ENCODE data around the gene RREB1. TPM values are rescaled to one million over a fixed set of nuclear protein-coding genes. Genes with fewer than 3 reads are reported as not detected.
A peak's percentile ranks its signal among the peaks of the same experiment; 100 is the strongest.

RREB1 gene, protein sequence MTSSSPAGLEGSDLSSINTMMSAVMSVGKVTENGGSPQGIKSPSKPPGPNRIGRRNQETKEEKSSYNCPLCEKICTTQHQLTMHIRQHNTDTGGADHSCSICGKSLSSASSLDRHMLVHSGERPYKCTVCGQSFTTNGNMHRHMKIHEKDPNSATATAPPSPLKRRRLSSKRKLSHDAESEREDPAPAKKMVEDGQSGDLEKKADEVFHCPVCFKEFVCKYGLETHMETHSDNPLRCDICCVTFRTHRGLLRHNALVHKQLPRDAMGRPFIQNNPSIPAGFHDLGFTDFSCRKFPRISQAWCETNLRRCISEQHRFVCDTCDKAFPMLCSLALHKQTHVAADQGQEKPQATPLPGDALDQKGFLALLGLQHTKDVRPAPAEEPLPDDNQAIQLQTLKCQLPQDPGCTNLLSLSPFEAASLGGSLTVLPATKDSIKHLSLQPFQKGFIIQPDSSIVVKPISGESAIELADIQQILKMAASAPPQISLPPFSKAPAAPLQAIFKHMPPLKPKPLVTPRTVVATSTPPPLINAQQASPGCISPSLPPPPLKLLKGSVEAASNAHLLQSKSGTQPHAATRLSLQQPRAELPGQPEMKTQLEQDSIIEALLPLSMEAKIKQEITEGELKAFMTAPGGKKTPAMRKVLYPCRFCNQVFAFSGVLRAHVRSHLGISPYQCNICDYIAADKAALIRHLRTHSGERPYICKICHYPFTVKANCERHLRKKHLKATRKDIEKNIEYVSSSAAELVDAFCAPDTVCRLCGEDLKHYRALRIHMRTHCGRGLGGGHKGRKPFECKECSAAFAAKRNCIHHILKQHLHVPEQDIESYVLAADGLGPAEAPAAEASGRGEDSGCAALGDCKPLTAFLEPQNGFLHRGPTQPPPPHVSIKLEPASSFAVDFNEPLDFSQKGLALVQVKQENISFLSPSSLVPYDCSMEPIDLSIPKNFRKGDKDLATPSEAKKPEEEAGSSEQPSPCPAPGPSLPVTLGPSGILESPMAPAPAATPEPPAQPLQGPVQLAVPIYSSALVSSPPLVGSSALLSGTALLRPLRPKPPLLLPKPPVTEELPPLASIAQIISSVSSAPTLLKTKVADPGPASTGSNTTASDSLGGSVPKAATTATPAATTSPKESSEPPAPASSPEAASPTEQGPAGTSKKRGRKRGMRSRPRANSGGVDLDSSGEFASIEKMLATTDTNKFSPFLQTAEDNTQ (N-terminal part only)
- total RNA-seq = 10 to 100 TPM; 30.7 to 44.7 TPM
- polyA plus RNA-seq = 1 to 10 TPM; 3.5 to 4.9 TPM
- long read RNA-seq, donor 1, partial matches to known transcripts = 0 of 20 reads
- long read RNA-seq, donor 1, other reads (novel, unspliced or antisense) = 20 of 20 reads
- long read RNA-seq, donor 2, partial matches to known transcripts = 5 of 26 reads
- long read RNA-seq, donor 2, other reads (novel, unspliced or antisense) = 21 of 26 reads

DNA sequence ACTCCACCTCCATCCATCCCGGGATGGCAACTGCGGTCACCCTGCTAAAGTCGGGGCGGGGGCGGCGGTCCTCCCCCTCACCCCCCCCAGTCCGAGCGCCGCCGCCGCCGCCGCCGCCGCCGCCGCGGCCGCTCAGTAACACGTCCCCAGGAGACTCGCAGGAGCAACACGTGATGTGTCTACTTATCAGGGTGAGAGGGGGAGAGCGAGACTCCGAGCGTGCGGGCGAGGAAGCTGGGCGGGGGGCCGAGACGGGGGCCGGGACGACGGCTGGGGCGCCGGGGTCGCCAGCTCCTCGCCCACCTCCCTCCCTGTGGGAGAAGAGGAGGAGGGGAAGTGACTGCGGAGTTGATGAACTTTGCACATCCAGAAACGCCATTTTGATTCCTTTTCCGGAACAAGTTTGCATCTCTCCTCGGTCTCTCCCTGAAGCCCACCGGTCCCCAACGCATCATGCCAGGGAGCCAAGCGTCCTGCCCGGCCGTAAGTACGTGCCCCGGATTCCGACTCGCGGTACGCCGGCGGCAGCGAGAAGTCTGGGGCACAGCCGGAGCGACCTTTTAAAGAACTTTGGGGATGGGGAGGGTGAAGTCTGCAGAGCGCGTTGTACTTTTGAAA, at the start of gene RREB1:
Gene RREB1, plus strand, starts transcription at position 384 of the 618 bp plus-strand sequence. CDS start 73,951 bp downstream, outside the sequence.
- intact Hi-C loops (cut with DNase I) = loop anchor here (2.0 to 10.0 kb wide), 4 partner anchors 33 to 587 kb away; no protein-coding TSS in a partner anchor
- Histone ChIP-seq H3K27ac (ENCODE audit: low read depth in 1 of 2, low read length in 2 of 2) (peak within 1 kb of the TSS; percentile 32 to 60), H3K9me3 (ENCODE audit: control insufficient read depth, low read length) (no peaks in the 10 kb centered on the region), H3K27me3 (ENCODE audit: control insufficient read depth in 1 of 2, insufficient read depth in 2 of 2, low read length in 1 of 2) (no peaks in the 10 kb centered on the region), H3K36me3 (ENCODE audit: control insufficient read depth in 1 of 2, insufficient read depth in 2 of 2, low read length in 1 of 2) (no peaks in the 10 kb centered on the region), H3K4me1 (ENCODE audit: control insufficient read depth in 1 of 2, insufficient read depth in 2 of 2, low read length in 2 of 2) (no peaks in the 10 kb centered on the region), H3K4me3 (ENCODE audit: low read length in 2 of 2) (peak within 1 kb of the TSS; percentile 84 to 90)
- DNase-seq = peak; percentile 77 to 85
- WGBS, 2 donors = 0% methylated on average over 47 to 59 of the region's 59 CpGs
- peak; percentile 84 for ATAC-seq (ENCODE audit: low FRiP score)

DNA sequence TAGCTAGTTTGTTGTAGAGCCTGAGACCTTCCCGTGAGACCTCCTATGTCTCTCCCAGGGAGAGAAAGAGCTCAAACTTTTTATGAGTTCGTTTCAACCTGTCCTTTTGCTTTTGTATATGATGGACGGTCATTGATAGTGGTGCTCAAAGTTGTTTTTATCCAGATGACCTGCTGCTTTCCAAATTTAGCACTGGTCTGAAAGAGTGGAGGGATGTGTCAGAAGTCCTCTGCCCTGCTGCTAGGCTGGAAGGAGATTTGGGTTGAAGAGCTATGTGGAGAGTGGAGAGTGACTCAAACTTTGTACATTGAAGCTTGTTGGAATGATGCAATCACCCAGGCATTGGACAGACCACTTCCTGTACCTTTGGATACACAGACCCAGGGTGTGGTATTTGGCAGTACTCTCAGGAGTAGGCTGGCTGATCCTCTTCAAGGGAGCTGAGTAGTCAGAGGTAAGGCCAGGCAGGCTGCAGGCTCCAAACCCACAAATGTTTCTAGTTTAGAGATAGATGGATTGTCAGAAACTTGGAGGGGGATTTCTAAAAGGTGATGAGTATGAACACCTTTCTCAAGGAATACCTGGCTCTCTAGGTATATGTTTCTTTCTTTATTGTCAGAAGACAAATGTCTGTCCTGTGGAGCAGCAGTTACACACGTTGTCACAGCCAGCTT, 49.4 kb upstream of the RREB1 start:
- ATAC-seq (ENCODE audit: low FRiP score) (no peak), DNase-seq (no peak)
- Histone ChIP-seq H3K9me3 (ENCODE audit: control insufficient read depth, low read length) (no peaks in the 10 kb centered on the region), H3K4me1 (ENCODE audit: control insufficient read depth in 1 of 2, insufficient read depth in 2 of 2, low read length in 2 of 2) (no peaks in the 10 kb centered on the region), H3K36me3 (ENCODE audit: control insufficient read depth in 1 of 2, insufficient read depth in 2 of 2, low read length in 1 of 2) (no peaks in the 10 kb centered on the region), H3K27ac (ENCODE audit: low read depth in 1 of 2, low read length in 2 of 2) (no peak overlapping the region), H3K27me3 (ENCODE audit: control insufficient read depth in 1 of 2, insufficient read depth in 2 of 2, low read length in 1 of 2) (no peaks in the 10 kb centered on the region), H3K4me3 (ENCODE audit: low read length in 2 of 2) (no peak overlapping the region)
- 81 to 85% methylated on average over 4 of the region's 4 CpGs for WGBS, 2 donors
- intact Hi-C loops (cut with DNase I) = no loop called here

DNA sequence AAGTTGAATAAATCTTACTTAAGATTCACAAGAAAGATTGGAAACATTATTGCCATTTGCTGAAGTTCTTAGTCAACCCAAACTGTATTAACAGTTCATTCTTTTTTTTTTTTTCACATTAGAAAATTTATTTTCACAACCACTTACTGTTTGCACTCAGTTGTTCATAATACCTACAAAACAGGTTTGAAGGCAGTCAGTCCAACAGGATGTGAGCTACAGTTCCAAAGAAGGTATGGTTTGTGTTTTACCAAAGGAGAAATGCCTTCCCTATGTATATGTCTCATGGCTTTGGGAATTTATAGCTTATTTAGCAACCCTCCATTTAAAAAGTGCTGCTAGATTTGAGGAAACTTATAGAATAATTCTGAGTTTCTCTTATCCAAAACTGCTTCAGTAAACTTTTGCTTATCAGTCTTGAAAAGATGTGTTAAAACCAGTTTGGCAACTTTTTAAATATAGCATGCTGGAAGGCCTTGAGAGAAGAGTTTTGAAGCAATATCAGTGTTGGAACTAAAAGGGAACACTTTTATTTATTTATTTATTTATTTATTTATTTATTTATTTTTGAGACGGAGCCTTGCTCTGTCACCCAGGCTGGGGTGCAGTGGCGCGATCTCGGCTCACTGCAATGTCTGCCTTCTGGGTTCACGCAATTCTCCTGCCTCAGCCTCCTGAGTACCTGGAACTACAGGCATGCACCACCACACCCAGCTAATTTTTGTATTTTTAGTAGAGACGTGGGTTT, 46.8 kb upstream of the RREB1 start:
- no peaks in the 10 kb centered on the region for H3K9me3 ChIP-seq (ENCODE audit: control insufficient read depth, low read length)
- DNase-seq (no peak), ATAC-seq (ENCODE audit: low FRiP score) (no peak)
- no peak overlapping the region for H3K4me3 ChIP-seq (ENCODE audit: low read length in 2 of 2)
- no peak overlapping the region for H3K27ac ChIP-seq (ENCODE audit: low read depth in 1 of 2, low read length in 2 of 2)
- no peaks in the 10 kb centered on the region for H3K27me3 ChIP-seq (ENCODE audit: control insufficient read depth in 1 of 2, insufficient read depth in 2 of 2, low read length in 1 of 2)
- no peaks in the 10 kb centered on the region for H3K36me3 ChIP-seq (ENCODE audit: control insufficient read depth in 1 of 2, insufficient read depth in 2 of 2, low read length in 1 of 2)
- intact Hi-C loops (cut with DNase I) = no loop called here
- WGBS, 2 donors = 94 to 95% methylated on average over 6 of the region's 6 CpGs
- H3K4me1 ChIP-seq (ENCODE audit: control insufficient read depth in 1 of 2, insufficient read depth in 2 of 2, low read length in 2 of 2) = no peaks in the 10 kb centered on the region

DNA sequence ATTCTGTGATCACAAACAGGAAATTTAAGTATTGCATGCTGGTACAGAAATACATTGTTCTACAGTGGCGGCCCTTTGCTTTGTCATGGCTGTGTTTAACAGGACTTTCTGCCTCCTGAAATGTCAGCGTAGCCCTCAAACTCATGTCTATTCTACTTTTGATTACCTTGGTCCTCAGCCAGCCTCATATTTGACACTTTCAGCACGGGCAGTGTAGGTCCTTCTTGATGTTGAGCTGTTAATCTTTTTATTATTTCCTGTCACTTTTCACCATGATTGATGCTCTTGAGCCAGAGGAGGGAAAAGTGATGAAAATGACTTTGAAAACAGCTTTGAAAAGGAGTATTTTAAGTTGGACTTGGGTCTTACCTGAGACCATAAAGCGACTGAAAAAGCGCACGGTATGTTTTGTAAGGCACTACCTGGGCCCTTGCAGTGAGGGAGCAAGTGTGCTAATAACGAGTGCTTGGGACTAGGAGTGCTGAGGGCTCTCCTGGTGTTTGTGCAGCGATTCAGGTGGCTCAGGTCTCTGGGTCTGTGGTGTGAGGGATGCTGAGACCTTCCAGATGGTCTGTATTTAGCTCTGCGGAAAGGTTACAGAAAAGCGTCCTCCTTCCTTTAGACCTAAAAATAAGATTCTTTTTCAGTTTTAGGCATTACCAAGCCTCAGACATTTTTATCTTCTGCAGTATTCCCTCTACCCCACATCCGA, 45.2 kb upstream of the RREB1 start:
- Histone ChIP-seq H3K4me1 (ENCODE audit: control insufficient read depth in 1 of 2, insufficient read depth in 2 of 2, low read length in 2 of 2) (no peaks in the 10 kb centered on the region), H3K9me3 (ENCODE audit: control insufficient read depth, low read length) (no peaks in the 10 kb centered on the region), H3K36me3 (ENCODE audit: control insufficient read depth in 1 of 2, insufficient read depth in 2 of 2, low read length in 1 of 2) (no peaks in the 10 kb centered on the region), H3K27me3 (ENCODE audit: control insufficient read depth in 1 of 2, insufficient read depth in 2 of 2, low read length in 1 of 2) (no peaks in the 10 kb centered on the region), H3K27ac (ENCODE audit: low read depth in 1 of 2, low read length in 2 of 2) (no peak overlapping the region), H3K4me3 (ENCODE audit: low read length in 2 of 2) (no peak overlapping the region)
- no peak for ATAC-seq (ENCODE audit: low FRiP score)
- intact Hi-C loops (cut with DNase I) = no loop called here
- DNase-seq = no peak
- WGBS, 2 donors = 46 to 55% methylated on average over 11 of the region's 11 CpGs

DNA sequence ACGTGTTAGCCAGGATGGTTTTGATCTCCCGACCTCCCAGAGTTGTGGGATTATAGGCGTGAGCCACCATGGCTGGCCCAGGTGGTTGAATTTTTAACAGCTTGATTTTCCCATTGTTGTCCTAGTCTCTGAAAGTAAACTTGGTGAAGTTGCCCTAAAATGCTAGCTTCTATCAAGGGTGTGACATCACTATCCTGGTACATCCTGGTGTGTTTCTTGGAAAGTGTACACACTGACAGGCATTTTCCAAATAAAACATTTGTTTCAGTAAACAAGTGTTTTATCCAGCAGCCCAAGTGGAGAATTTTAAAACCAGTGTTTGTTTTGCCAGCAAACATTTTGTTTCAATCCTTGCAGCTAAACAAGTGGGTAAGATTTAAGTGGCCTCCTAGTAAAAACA, 40.5 kb upstream of the RREB1 start:
- H3K9me3 ChIP-seq (ENCODE audit: control insufficient read depth, low read length) = no peaks in the 10 kb centered on the region
- ATAC-seq (ENCODE audit: low FRiP score) (no peak), DNase-seq (no peak)
- 73 to 80% methylated on average over 3 of the region's 3 CpGs for WGBS, 2 donors
- H3K36me3 ChIP-seq (ENCODE audit: control insufficient read depth in 1 of 2, insufficient read depth in 2 of 2, low read length in 1 of 2) = no peaks in the 10 kb centered on the region
- H3K27me3 ChIP-seq (ENCODE audit: control insufficient read depth in 1 of 2, insufficient read depth in 2 of 2, low read length in 1 of 2) = no peaks in the 10 kb centered on the region
- no peaks in the 10 kb centered on the region for H3K4me1 ChIP-seq (ENCODE audit: control insufficient read depth in 1 of 2, insufficient read depth in 2 of 2, low read length in 2 of 2)
- no peak overlapping the region for H3K27ac ChIP-seq (ENCODE audit: low read depth in 1 of 2, low read length in 2 of 2)
- H3K4me3 ChIP-seq (ENCODE audit: low read length in 2 of 2) = no peak overlapping the region
- intact Hi-C loops (cut with DNase I) = no loop called here

DNA sequence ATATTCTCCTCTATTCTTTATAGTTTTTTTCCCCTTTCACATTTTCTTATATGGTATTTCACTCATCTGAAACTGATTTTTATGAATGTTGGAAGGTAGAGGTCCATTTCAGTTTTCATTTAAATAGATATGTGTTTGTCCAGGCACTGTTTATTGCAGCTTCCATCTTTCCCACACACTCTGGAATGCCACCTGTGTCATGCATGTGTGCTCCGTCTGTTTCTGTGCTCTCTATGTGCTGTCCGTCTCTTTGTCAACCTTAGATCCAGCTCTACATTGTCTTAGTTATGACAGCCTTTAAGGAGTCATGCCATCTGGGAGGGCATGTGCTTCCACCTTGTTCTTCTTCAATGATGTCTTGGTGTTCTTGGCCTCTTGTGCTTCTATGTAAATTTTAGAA, 36.4 kb upstream of the RREB1 start:
- intact Hi-C loops (cut with DNase I) = no loop called here
- WGBS, 2 donors = 84 to 85% methylated on average over 2 of the region's 2 CpGs
- no peaks in the 10 kb centered on the region for H3K27me3 ChIP-seq (ENCODE audit: control insufficient read depth in 1 of 2, insufficient read depth in 2 of 2, low read length in 1 of 2)
- H3K27ac ChIP-seq (ENCODE audit: low read depth in 1 of 2, low read length in 2 of 2) = no peak overlapping the region
- no peaks in the 10 kb centered on the region for H3K36me3 ChIP-seq (ENCODE audit: control insufficient read depth in 1 of 2, insufficient read depth in 2 of 2, low read length in 1 of 2)
- no peak for DNase-seq
- ATAC-seq (ENCODE audit: low FRiP score) = no peak
- no peak overlapping the region for H3K4me3 ChIP-seq (ENCODE audit: low read length in 2 of 2)
- H3K4me1 ChIP-seq (ENCODE audit: control insufficient read depth in 1 of 2, insufficient read depth in 2 of 2, low read length in 2 of 2) = no peaks in the 10 kb centered on the region
- H3K9me3 ChIP-seq (ENCODE audit: control insufficient read depth, low read length) = no peaks in the 10 kb centered on the region

Data from aorta (tissue), 5 donors.